Loucy (cell line): ENCODE results near the gene NXNL1.

Experiments used
- CTCF ChIP-seq: fragments of 200-600 bp; sonication (generic); conservative IDR thresholded peaks from 2 replicates; pipeline ENCODE4 v1.5.1; 2014; ENCODE audit warnings: mild to moderate bottlenecking, antibody characterized with exemption, low read length
- EZH2phosphoT487 ChIP-seq: fragments of 200-600 bp; IDR thresholded peaks from 2 replicates; pipeline ENCODE4 v1.6.1; 2018; ENCODE audit warnings: antibody characterized with exemption, mild to moderate bottlenecking, moderate library complexity, borderline replicate concordance

DNA sequence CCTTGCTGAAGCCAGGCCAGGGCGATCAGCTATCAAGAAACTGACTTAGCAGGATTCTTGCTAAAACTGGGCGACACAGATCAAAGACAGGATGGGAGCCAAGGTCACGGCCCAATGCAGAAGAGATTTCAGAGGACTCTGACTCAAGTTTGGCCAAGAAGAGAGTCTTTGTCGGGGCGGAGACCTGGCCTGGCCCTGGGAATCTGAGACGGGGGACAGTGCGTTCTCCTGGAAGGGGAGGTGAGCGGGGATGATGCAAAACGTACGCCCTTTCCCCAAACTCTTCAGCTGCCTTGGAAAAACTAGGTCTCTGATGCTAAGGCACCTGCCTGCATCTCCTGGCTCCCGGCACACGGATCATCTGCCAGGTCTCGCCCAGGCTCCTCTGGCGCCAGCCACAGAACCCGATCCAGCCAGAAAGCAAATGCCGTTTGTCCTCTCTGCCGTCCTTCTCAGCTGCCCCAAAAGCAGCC lies 31.0 kb downstream of the NXNL1 start:
- no peak for TF ChIP-seq EZH2phosphoT487
- no peak for TF ChIP-seq CTCF
